Progenitor cell of endocrine pancreas (in vitro differentiated cells): ENCODE data around the gene COG5. TPM values are rescaled to one million over a fixed set of nuclear protein-coding genes. Genes with fewer than 3 reads are reported as not detected.
A peak's percentile ranks its signal among the peaks of the same experiment; 100 is the strongest.

Experiments
- DNase-seq: peaks from one replicate; pipeline ENCODE4 v3.0.0; 2021; ENCODE audit warnings: low spot score; ENCODE audit not compliant: unreplicated experiment
- H3K27ac Mint-ChIP-seq: 2 replicates; pipeline ENCODE4 v1.8.0; 2021; ENCODE audit warnings: mild to moderate bottlenecking, moderate library complexity, mixed read lengths
- H3K27me3 Mint-ChIP-seq: 2 replicates; pipeline ENCODE4 v1.8.0; 2021; ENCODE audit warnings: mixed read lengths
- H3K36me3 Mint-ChIP-seq: 2 replicates; pipeline ENCODE4 v1.8.0; 2022; ENCODE audit warnings: mixed read lengths; ENCODE audit not compliant: insufficient read depth
- H3K4me1 Mint-ChIP-seq: 2 replicates; pipeline ENCODE4 v1.8.0; 2021; ENCODE audit warnings: low read depth, mixed read lengths
- H3K4me3 Mint-ChIP-seq: 2 replicates; pipeline ENCODE4 v1.8.0; 2021; ENCODE audit warnings: low read depth, mild to moderate bottlenecking, moderate library complexity, mixed read lengths
- H3K9me3 Mint-ChIP-seq: 2 replicates; pipeline ENCODE4 v1.8.0; 2021; ENCODE audit warnings: low read depth, mixed read lengths
- CTCF ChIP-seq: fragments of 200-600 bp; sonication (generic); IDR thresholded peaks from one replicate; pipeline ENCODE4 v1.5.0; 2021; ENCODE audit warnings: antibody characterized with exemption, mild to moderate bottlenecking; ENCODE audit not compliant: unreplicated experiment
- total RNA-seq: library from RNA; stranded (reverse); gene quantifications from 2 replicates; pipeline ENCODE4 v1.2.1, GENCODE V29; 2021

The COG5 gene
- total RNA-seq, 1 donor from 2014 or later: 49.0 TPM

GRCh38 chr7:107563081-107563774, 492 bp downstream of the COG5 start:
- H3K4me3 Mint-ChIP-seq: peak overlapping the region; percentile 82
- DNase-seq: no peak
- no peaks in the 10 kb centered on the region for H3K27me3 Mint-ChIP-seq
- peak overlapping the region; percentile 92 for H3K27ac Mint-ChIP-seq
- peaks cover 37% of the 10 kb centered on the region for H3K4me1 Mint-ChIP-seq
- H3K36me3 Mint-ChIP-seq: no peaks in the 10 kb centered on the region
- TF ChIP-seq CTCF: no peak
- no peaks in the 10 kb centered on the region for H3K9me3 Mint-ChIP-seq

- Mint-ChIP-seq H3K27me3 (no peaks in the 10 kb centered on the region), H3K9me3 (no peaks in the 10 kb centered on the region), H3K27ac (no peak overlapping the region), H3K4me3 (peak overlapping the region; percentile 82), H3K36me3 (peaks cover 7% of the 10 kb centered on the region), H3K4me1 (peaks cover 36% of the 10 kb centered on the region)
- no peak for TF ChIP-seq CTCF
- no peak for DNase-seq
Observed at GRCh38 chr7:107560898-107561516, 2.7 kb downstream of the COG5 start.

GRCh38 chr7:107559864-107560263, 3.9 kb downstream of the COG5 start:
- no peak overlapping the region for H3K4me3 Mint-ChIP-seq
- no peaks in the 10 kb centered on the region for H3K27me3 Mint-ChIP-seq
- no peak for DNase-seq
- no peak overlapping the region for H3K27ac Mint-ChIP-seq
- H3K36me3 Mint-ChIP-seq: peaks cover 10% of the 10 kb centered on the region
- no peaks in the 10 kb centered on the region for H3K9me3 Mint-ChIP-seq
- peaks cover 33% of the 10 kb centered on the region for H3K4me1 Mint-ChIP-seq
- TF ChIP-seq CTCF: no peak

- Mint-ChIP-seq H3K9me3 (no peaks in the 10 kb centered on the region), H3K4me1 (peaks cover 12% of the 10 kb centered on the region)
Observed at GRCh38 chr7:107555893-107556292, 7.8 kb downstream of the COG5 start.

GRCh38 chr7:107551936-107552335, 11.8 kb downstream of the COG5 start:
- H3K27ac Mint-ChIP-seq: no peak overlapping the region
- no peaks in the 10 kb centered on the region for H3K4me1 Mint-ChIP-seq
- H3K36me3 Mint-ChIP-seq: peaks cover 25% of the 10 kb centered on the region
- no peak for TF ChIP-seq CTCF
- H3K27me3 Mint-ChIP-seq: no peaks in the 10 kb centered on the region
- no peak overlapping the region for H3K4me3 Mint-ChIP-seq
- DNase-seq: no peak
- peaks cover 3% of the 10 kb centered on the region for H3K9me3 Mint-ChIP-seq

More at GRCh38 chr7:107555893-107556292, 7.8 kb downstream of the COG5 start:
- no peak for DNase-seq
- no peaks in the 10 kb centered on the region for H3K27me3 Mint-ChIP-seq
- no peak for TF ChIP-seq CTCF
- H3K4me3 Mint-ChIP-seq: no peak overlapping the region
- H3K27ac Mint-ChIP-seq: no peak overlapping the region
- peaks cover 10% of the 10 kb centered on the region for H3K36me3 Mint-ChIP-seq
